Measurements from ENCODE around the gene UFD1.

UFD1 gene

DNA sequence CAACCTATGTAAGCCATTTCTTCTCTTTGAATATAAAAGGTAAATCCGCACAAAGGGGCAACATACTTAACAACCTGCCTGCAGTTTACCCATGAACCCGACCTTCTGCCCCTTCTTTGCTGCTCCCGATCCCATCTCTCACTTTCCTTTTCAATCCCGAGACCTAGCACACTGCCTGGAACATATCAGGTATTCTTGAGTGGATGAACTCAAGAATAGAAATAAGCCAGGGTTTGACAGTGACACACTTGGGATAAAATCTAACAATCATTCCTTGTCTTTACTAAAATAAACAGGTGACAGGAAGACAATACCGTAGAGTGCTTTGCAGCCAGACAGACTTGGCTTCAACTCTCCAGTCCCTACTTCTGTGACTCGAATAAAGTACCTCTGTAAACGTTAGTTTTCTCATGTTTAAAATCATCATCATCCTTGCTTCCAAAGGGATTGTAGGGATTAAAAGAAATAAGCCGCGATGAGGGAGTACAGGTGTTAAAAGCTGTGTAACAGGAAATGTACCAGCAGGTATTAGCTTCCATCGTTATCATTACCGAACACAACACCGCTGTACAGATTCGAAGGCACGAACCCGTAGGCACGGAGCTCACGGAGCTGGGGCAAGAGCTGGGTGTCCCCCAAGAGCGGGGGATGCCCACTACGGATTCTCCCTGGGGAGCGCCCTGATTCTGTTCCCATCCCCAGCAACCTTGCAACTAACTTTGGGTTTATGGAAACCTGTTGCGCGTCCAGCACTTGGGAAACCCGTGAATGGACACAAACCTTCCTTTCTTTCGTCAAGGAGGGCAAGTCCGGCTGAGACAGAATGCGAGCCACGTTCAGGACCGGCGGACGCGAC lies 720 bp downstream of the UFD1 start:
- Mint-ChIP-seq H3K4me1 (ENCODE audit: low read depth) (peaks cover 28% of the 10 kb centered on the region), H3K4me3 (peak overlapping the region; percentile 88), H3K27me3 (no peaks in the 10 kb centered on the region), H3K36me3 (ENCODE audit: low read depth) (peaks cover 39% of the 10 kb centered on the region), H3K9me3 (no peaks in the 10 kb centered on the region), H3K27ac (peak overlapping the region; percentile 97)
- intact Hi-C loops (cut with micrococcal nuclease) = loop anchor here (2.0 to 10.0 kb wide), 2 partner anchors 299 to 333 kb away; partner anchors contain the start of genes ESS2 and SLC25A1

- peak overlapping the region; percentile 97 for H3K27ac Mint-ChIP-seq
- peaks cover 47% of the 10 kb centered on the region for H3K36me3 Mint-ChIP-seq (ENCODE audit: low read depth)
- H3K4me1 Mint-ChIP-seq (ENCODE audit: low read depth) = peaks cover 28% of the 10 kb centered on the region
- H3K9me3 Mint-ChIP-seq = no peaks in the 10 kb centered on the region
- intact Hi-C loops (cut with micrococcal nuclease) = loop anchor here (2.0 to 10.0 kb wide), 2 partner anchors 299 to 333 kb away; partner anchors contain the start of genes ESS2 and SLC25A1
- H3K27me3 Mint-ChIP-seq = no peaks in the 10 kb centered on the region
- H3K4me3 Mint-ChIP-seq = peak overlapping the region; percentile 88
Observed at GRCh38 chr22:19477321-19478044, 1.5 kb downstream of the UFD1 start.

- peaks cover 62% of the 10 kb centered on the region for H3K36me3 Mint-ChIP-seq (ENCODE audit: low read depth)
- H3K4me3 Mint-ChIP-seq = no peak overlapping the region
- H3K27me3 Mint-ChIP-seq = no peaks in the 10 kb centered on the region
- no peak overlapping the region for H3K27ac Mint-ChIP-seq
- H3K9me3 Mint-ChIP-seq = no peaks in the 10 kb centered on the region
- peaks cover 28% of the 10 kb centered on the region for H3K4me1 Mint-ChIP-seq (ENCODE audit: low read depth)
- intact Hi-C loops (cut with micrococcal nuclease) = loop anchor here (10.0 kb wide), 1 partner anchor 331 kb away; the partner anchor contains the start of gene ESS2
Observed at GRCh38 chr22:19476023-19476422, 3.0 kb downstream of the UFD1 start.

DNA sequence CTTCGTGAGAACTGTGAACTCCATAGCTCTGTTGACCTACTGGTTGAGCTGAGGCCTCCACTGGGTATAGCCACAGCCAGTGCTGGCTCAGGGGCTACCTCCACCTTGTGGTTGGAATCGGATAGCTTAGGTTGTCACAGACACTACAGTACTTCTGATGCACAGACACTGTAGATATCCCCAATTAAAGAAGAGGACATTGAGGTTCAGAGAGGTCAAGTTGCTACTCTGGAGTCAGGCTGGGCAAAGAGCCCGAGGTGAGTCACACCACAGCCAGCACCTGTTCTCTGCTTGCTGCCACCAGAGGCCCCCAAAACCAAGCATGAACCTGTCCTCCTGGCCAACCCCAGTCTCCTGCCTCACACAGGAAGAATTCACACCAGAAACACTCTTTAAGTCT lies 5.4 kb downstream of the UFD1 start:
- peaks cover 18% of the 10 kb centered on the region for H3K4me1 Mint-ChIP-seq (ENCODE audit: low read depth)
- H3K27me3 Mint-ChIP-seq = no peaks in the 10 kb centered on the region
- no peak overlapping the region for H3K4me3 Mint-ChIP-seq
- H3K9me3 Mint-ChIP-seq = no peaks in the 10 kb centered on the region
- peaks cover 78% of the 10 kb centered on the region for H3K36me3 Mint-ChIP-seq (ENCODE audit: low read depth)
- H3K27ac Mint-ChIP-seq = no peak overlapping the region
- intact Hi-C loops (cut with micrococcal nuclease) = loop anchor here (10.0 kb wide), 1 partner anchor 329 kb away; the partner anchor contains the start of gene ESS2

DNA sequence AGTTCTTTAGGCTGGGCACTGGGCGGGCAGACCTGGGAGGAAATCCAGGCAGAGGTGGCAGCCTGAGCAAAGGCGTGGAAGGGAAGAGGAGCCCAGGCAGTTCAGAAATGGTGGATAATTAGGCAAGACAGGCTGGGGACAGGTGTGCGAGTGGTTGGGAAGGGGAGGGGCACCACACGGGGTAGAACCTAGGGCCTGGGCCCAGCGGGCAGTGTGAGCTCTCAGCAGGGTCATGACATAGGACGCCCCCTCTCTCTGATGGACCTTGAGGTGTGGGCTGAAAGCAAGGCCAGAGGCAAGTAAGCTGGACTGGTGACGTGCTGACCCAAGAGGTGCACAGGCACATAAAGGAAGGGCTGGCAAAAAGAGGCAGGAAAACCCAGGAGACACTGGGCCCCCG lies 6.8 kb downstream of the UFD1 start:
- H3K4me1 Mint-ChIP-seq (ENCODE audit: low read depth) = peaks cover 7% of the 10 kb centered on the region
- H3K4me3 Mint-ChIP-seq = no peak overlapping the region
- peaks cover 88% of the 10 kb centered on the region for H3K36me3 Mint-ChIP-seq (ENCODE audit: low read depth)
- intact Hi-C loops (cut with micrococcal nuclease) = loop anchor here (10.0 kb wide), 1 partner anchor 327 kb away; the partner anchor contains the start of gene ESS2
- no peaks in the 10 kb centered on the region for H3K27me3 Mint-ChIP-seq
- no peaks in the 10 kb centered on the region for H3K9me3 Mint-ChIP-seq
- peak overlapping the region; percentile 17 for H3K27ac Mint-ChIP-seq

DNA sequence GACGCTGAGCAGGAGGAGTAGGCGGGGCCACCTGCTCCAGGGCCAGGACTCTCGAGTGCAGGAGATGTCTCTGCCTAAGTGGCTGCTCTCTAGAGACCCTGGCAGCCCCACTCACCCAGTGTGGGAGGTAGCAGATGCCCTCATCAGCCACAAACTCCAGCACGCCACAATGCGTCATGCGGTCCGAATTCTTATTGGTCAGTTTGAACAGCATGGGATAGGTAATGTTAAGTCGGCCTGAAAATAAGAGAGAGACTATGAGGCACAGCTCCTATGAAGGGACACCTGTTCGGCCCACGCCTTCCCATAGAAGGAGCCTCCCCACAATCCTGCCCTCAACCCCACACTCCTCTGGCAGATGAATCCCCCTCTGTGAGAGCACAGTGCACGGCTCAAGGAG lies 7.4 kb downstream of the UFD1 start:
- H3K9me3 Mint-ChIP-seq = no peaks in the 10 kb centered on the region
- intact Hi-C loops (cut with micrococcal nuclease) = loop anchor here (10.0 kb wide), 1 partner anchor 327 kb away; the partner anchor contains the start of gene ESS2
- no peak overlapping the region for H3K27ac Mint-ChIP-seq
- peaks cover 5% of the 10 kb centered on the region for H3K4me1 Mint-ChIP-seq (ENCODE audit: low read depth)
- no peak overlapping the region for H3K4me3 Mint-ChIP-seq
- H3K27me3 Mint-ChIP-seq = no peaks in the 10 kb centered on the region
- peaks cover 95% of the 10 kb centered on the region for H3K36me3 Mint-ChIP-seq (ENCODE audit: low read depth)

GRCh38 chr22:19470010-19470409 lies 9.0 kb downstream of the UFD1 start:
- H3K27me3 Mint-ChIP-seq = no peaks in the 10 kb centered on the region
- H3K36me3 Mint-ChIP-seq (ENCODE audit: low read depth) = peaks cover 98% of the 10 kb centered on the region
- H3K9me3 Mint-ChIP-seq = no peaks in the 10 kb centered on the region
- intact Hi-C loops (cut with micrococcal nuclease) = loop anchor here (10.0 kb wide), 1 partner anchor 325 kb away; the partner anchor contains the start of gene ESS2
- no peak overlapping the region for H3K27ac Mint-ChIP-seq
- H3K4me3 Mint-ChIP-seq = no peak overlapping the region
- H3K4me1 Mint-ChIP-seq (ENCODE audit: low read depth) = no peaks in the 10 kb centered on the region

DNA sequence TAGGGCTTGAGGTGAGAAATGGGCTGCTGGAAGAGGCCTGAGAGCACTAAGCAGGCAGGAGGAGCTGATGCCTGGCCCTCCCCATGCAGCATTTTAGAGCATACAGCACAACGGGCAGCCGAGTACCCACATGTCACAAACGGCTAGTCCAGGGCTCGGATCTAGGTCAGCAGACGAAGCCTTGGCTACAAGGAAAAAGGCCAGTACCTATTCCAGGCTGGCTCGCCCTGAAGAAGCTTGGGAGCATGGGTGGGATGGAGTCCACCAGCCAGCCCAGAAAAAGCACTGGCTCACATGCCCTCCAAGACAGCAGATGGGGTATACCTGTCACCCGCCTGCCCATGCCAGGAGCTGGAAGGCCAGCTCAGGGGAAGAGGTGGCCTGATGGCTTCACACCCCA lies 9.6 kb downstream of the UFD1 start:
- intact Hi-C loops (cut with micrococcal nuclease) = no loop called here
- no peaks in the 10 kb centered on the region for H3K4me1 Mint-ChIP-seq (ENCODE audit: low read depth)
- peaks cover 99% of the 10 kb centered on the region for H3K36me3 Mint-ChIP-seq (ENCODE audit: low read depth)
- no peak overlapping the region for H3K27ac Mint-ChIP-seq
- H3K4me3 Mint-ChIP-seq = no peak overlapping the region
- H3K9me3 Mint-ChIP-seq = no peaks in the 10 kb centered on the region
- no peaks in the 10 kb centered on the region for H3K27me3 Mint-ChIP-seq

- intact Hi-C loops (cut with micrococcal nuclease) = no loop called here
- no peaks in the 10 kb centered on the region for H3K4me1 Mint-ChIP-seq (ENCODE audit: low read depth)
- H3K4me3 Mint-ChIP-seq = no peak overlapping the region
- peaks cover 100% of the 10 kb centered on the region for H3K36me3 Mint-ChIP-seq (ENCODE audit: low read depth)
- no peaks in the 10 kb centered on the region for H3K9me3 Mint-ChIP-seq
- H3K27ac Mint-ChIP-seq = no peak overlapping the region
- no peaks in the 10 kb centered on the region for H3K27me3 Mint-ChIP-seq
Observed at GRCh38 chr22:19467912-19468311, 11.1 kb downstream of the UFD1 start.

DNA sequence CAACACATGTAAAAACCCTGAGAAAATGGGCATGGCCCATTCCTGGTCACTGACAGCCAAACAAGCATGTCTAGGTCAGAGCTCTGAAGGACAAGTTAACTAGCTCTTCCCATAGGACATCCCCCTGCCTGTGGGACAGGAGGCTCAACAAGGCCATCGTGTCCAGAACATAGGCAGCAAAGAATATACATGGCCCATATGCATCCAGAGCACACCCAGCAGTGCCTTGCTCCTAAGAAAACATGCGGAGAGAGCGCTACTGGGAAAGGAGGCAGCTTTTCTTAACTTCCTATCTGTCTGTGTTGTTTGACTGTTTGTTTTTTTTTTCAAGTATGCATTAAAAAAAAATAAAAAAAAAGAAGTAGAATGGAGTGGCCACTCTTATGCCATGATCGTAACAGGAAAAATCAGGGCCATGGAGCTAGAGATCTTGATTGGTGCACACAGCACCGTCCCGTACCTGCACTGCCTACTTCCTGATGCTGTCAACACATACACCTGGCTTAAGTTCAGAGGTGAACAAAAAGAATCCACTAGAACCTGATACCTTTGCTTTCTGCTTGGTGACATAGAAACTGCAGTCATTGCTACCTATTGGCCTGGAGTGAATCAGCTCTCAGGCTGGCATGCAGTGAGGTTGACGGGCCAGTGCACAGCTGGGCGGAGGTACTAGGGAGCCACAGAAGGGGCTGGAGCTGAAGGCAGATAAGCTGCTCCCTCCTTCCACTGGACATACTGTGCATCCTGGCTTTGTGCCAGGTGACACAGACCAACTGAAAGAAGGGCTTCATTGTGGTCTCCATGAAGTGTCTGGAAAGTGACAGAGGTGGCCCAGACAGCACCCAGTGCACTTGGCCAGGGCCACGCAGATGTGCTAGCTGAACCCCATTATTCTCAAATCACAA lies 11.9 kb downstream of the UFD1 start:
- intact Hi-C loops (cut with micrococcal nuclease) = no loop called here
- H3K4me3 Mint-ChIP-seq = no peak overlapping the region
- no peaks in the 10 kb centered on the region for H3K4me1 Mint-ChIP-seq (ENCODE audit: low read depth)
- peaks cover 100% of the 10 kb centered on the region for H3K36me3 Mint-ChIP-seq (ENCODE audit: low read depth)
- no peaks in the 10 kb centered on the region for H3K9me3 Mint-ChIP-seq
- no peak overlapping the region for H3K27ac Mint-ChIP-seq
- no peaks in the 10 kb centered on the region for H3K27me3 Mint-ChIP-seq

GRCh38 chr22:19466126-19466716 lies 12.8 kb downstream of the UFD1 start:
- intact Hi-C loops (cut with micrococcal nuclease) = no loop called here
- H3K4me3 Mint-ChIP-seq = no peak overlapping the region
- no peak overlapping the region for H3K27ac Mint-ChIP-seq
- H3K27me3 Mint-ChIP-seq = no peaks in the 10 kb centered on the region
- H3K4me1 Mint-ChIP-seq (ENCODE audit: low read depth) = no peaks in the 10 kb centered on the region
- H3K36me3 Mint-ChIP-seq (ENCODE audit: low read depth) = peaks cover 100% of the 10 kb centered on the region
- no peaks in the 10 kb centered on the region for H3K9me3 Mint-ChIP-seq

GRCh38 chr22:19464975-19465374 lies 14.0 kb downstream of the UFD1 start:
- H3K27me3 Mint-ChIP-seq = no peaks in the 10 kb centered on the region
- intact Hi-C loops (cut with micrococcal nuclease) = no loop called here
- no peak overlapping the region for H3K27ac Mint-ChIP-seq
- no peaks in the 10 kb centered on the region for H3K9me3 Mint-ChIP-seq
- no peak overlapping the region for H3K4me3 Mint-ChIP-seq
- no peaks in the 10 kb centered on the region for H3K4me1 Mint-ChIP-seq (ENCODE audit: low read depth)
- peaks cover 99% of the 10 kb centered on the region for H3K36me3 Mint-ChIP-seq (ENCODE audit: low read depth)

GRCh38 chr22:19464546-19464945 lies 14.4 kb downstream of the UFD1 start:
- H3K27ac Mint-ChIP-seq = no peak overlapping the region
- H3K9me3 Mint-ChIP-seq = no peaks in the 10 kb centered on the region
- no peaks in the 10 kb centered on the region for H3K4me1 Mint-ChIP-seq (ENCODE audit: low read depth)
- peaks cover 99% of the 10 kb centered on the region for H3K36me3 Mint-ChIP-seq (ENCODE audit: low read depth)
- H3K4me3 Mint-ChIP-seq = no peak overlapping the region
- intact Hi-C loops (cut with micrococcal nuclease) = no loop called here
- no peaks in the 10 kb centered on the region for H3K27me3 Mint-ChIP-seq
